Rectal smooth muscle tissue (tissue), 1 donor: ENCODE results near the gene RAB5A.
"Not testable (repeated sequence)": the region's sequence is repeated elsewhere in the genome, so short reads cannot be mapped to it uniquely, and the experiment has no call there.

Experiments
- H3K27ac ChIP-seq: one replicate; pipeline ENCODE4 v1.7.0; 2013; ENCODE audit warnings: low read depth, low read length, inconsistent platforms
- H3K27me3 ChIP-seq: one replicate; pipeline ENCODE4 v1.7.0; 2013; ENCODE audit warnings: low read length; ENCODE audit not compliant: control insufficient read depth, insufficient read depth
- H3K36me3 ChIP-seq: one replicate; pipeline ENCODE4 v1.7.0; 2013; ENCODE audit warnings: low read length; ENCODE audit not compliant: control insufficient read depth, insufficient read depth
- H3K4me1 ChIP-seq: one replicate; pipeline ENCODE4 v1.7.0; 2013; ENCODE audit warnings: low read length; ENCODE audit not compliant: control insufficient read depth, insufficient read depth
- H3K4me3 ChIP-seq: one replicate; pipeline ENCODE4 v1.7.0; 2013; ENCODE audit warnings: low read length
- H3K9ac ChIP-seq: one replicate; pipeline ENCODE4 v1.7.0; 2013; ENCODE audit warnings: low read length

The RAB5A gene

GRCh38 chr3:19946832-19947548 lies at the start of gene RAB5A:
Gene RAB5A (plus strand): TSS chr3:19947097. CDS start chr3:19950899, 3,802 bp downstream.
- no peaks in the 10 kb centered on the region for H3K27me3 ChIP-seq
- H3K9ac ChIP-seq, result peak within 1 kb of the TSS; percentile 100
- peak within 1 kb of the TSS; percentile 97 for H3K27ac ChIP-seq
- H3K4me1 ChIP-seq, result peaks cover 12% of the 10 kb centered on the region
- H3K36me3 ChIP-seq, result peaks cover 4% of the 10 kb centered on the region
- H3K4me3 ChIP-seq, result peak within 1 kb of the TSS; percentile 97

- no peaks in the 10 kb centered on the region for H3K27me3 ChIP-seq
- H3K36me3 ChIP-seq, result no peaks in the 10 kb centered on the region
- no peak overlapping the region for H3K4me3 ChIP-seq
- H3K27ac ChIP-seq, result no peak overlapping the region
- H3K9ac ChIP-seq, result no peak overlapping the region
- H3K4me1 ChIP-seq, result no peaks in the 10 kb centered on the region
These were observed 48.2 kb upstream of the RAB5A start for GRCh38 chr3:19898721-19899120.

- no peak overlapping the region for H3K9ac ChIP-seq
- no peak overlapping the region for H3K27ac ChIP-seq
- no peak overlapping the region for H3K4me3 ChIP-seq
- no peaks in the 10 kb centered on the region for H3K4me1 ChIP-seq
- H3K36me3 ChIP-seq, result no peaks in the 10 kb centered on the region
- H3K27me3 ChIP-seq, result no peaks in the 10 kb centered on the region
These were observed 47.6 kb upstream of the RAB5A start for GRCh38 chr3:19899264-19899663.

GRCh38 chr3:19899833-19900232 lies 47.1 kb upstream of the RAB5A start:
- not testable (repeated sequence) for H3K27ac ChIP-seq

GRCh38 chr3:19901337-19901736 lies 45.6 kb upstream of the RAB5A start:
- no peak overlapping the region for H3K4me3 ChIP-seq
- H3K27me3 ChIP-seq, result no peaks in the 10 kb centered on the region
- H3K27ac ChIP-seq, result no peak overlapping the region
- H3K36me3 ChIP-seq, result no peaks in the 10 kb centered on the region
- no peak overlapping the region for H3K9ac ChIP-seq
- H3K4me1 ChIP-seq, result no peaks in the 10 kb centered on the region

More at GRCh38 chr3:19899833-19900232, 47.1 kb upstream of the RAB5A start:
- not testable (repeated sequence) for H3K4me1 ChIP-seq, H3K4me3 ChIP-seq, H3K36me3 ChIP-seq, H3K9ac ChIP-seq, H3K27me3 ChIP-seq

- no peaks in the 10 kb centered on the region for H3K36me3 ChIP-seq
- no peaks in the 10 kb centered on the region for H3K27me3 ChIP-seq
- H3K27ac ChIP-seq, result no peak overlapping the region
- H3K9ac ChIP-seq, result no peak overlapping the region
- no peaks in the 10 kb centered on the region for H3K4me1 ChIP-seq
- no peak overlapping the region for H3K4me3 ChIP-seq
These were observed 45.0 kb upstream of the RAB5A start for GRCh38 chr3:19901918-19902317.

GRCh38 chr3:19903649-19904048 lies 43.2 kb upstream of the RAB5A start:
- H3K4me3 ChIP-seq, result no peak overlapping the region
- no peaks in the 10 kb centered on the region for H3K27me3 ChIP-seq
- H3K4me1 ChIP-seq, result no peaks in the 10 kb centered on the region
- no peaks in the 10 kb centered on the region for H3K36me3 ChIP-seq
- no peak overlapping the region for H3K9ac ChIP-seq
- H3K27ac ChIP-seq, result no peak overlapping the region

- Histone ChIP-seq H3K27ac (no peak overlapping the region), H3K27me3 (no peaks in the 10 kb centered on the region), H3K4me3 (no peak overlapping the region), H3K36me3 (no peaks in the 10 kb centered on the region), H3K4me1 (no peaks in the 10 kb centered on the region), H3K9ac (no peak overlapping the region)
These were observed 39.4 kb upstream of the RAB5A start for GRCh38 chr3:19907523-19907922.

GRCh38 chr3:19911452-19911851 lies 35.4 kb upstream of the RAB5A start:
- Histone ChIP-seq H3K4me3 (no peak overlapping the region), H3K27ac (no peak overlapping the region), H3K27me3 (no peaks in the 10 kb centered on the region), H3K36me3 (no peaks in the 10 kb centered on the region), H3K4me1 (no peaks in the 10 kb centered on the region), H3K9ac (no peak overlapping the region)

- no peaks in the 10 kb centered on the region for H3K4me1 ChIP-seq
- no peak overlapping the region for H3K27ac ChIP-seq
- no peaks in the 10 kb centered on the region for H3K27me3 ChIP-seq
- no peak overlapping the region for H3K4me3 ChIP-seq
- H3K9ac ChIP-seq, result no peak overlapping the region
- no peaks in the 10 kb centered on the region for H3K36me3 ChIP-seq
These were observed 29.7 kb upstream of the RAB5A start for GRCh38 chr3:19917167-19917566.

- no peaks in the 10 kb centered on the region for H3K36me3 ChIP-seq
- no peaks in the 10 kb centered on the region for H3K4me1 ChIP-seq
- H3K4me3 ChIP-seq, result no peak overlapping the region
- no peaks in the 10 kb centered on the region for H3K27me3 ChIP-seq
- H3K27ac ChIP-seq, result no peak overlapping the region
- no peak overlapping the region for H3K9ac ChIP-seq
These were observed 26.4 kb upstream of the RAB5A start for GRCh38 chr3:19920401-19921080.

GRCh38 chr3:19931180-19931692 lies 15.7 kb upstream of the RAB5A start:
- no peak overlapping the region for H3K4me3 ChIP-seq

More at GRCh38 chr3:19931180-19931692, 15.7 kb upstream of the RAB5A start:
- H3K9ac ChIP-seq, result no peak overlapping the region
- H3K27me3 ChIP-seq, result no peaks in the 10 kb centered on the region
- H3K27ac ChIP-seq, result no peak overlapping the region
- no peaks in the 10 kb centered on the region for H3K4me1 ChIP-seq
- H3K36me3 ChIP-seq, result no peaks in the 10 kb centered on the region
